PC-9 (cell line): ENCODE measurements around the gene ELMO2.

ENCODE experiments used
- EZH2 ChIP-seq: fragments of 200-600 bp; sonication (generic); IDR thresholded peaks from 2 replicates; pipeline ENCODE4 v1.8.0; 2017; ENCODE audit warnings: antibody characterized with exemption, low read depth
- TF ChIP-seq, protein P1 (sequence below): fragments of 200-600 bp; sonication (generic); conservative IDR thresholded peaks from 2 replicates; pipeline ENCODE4 v1.6.1; 2017; ENCODE audit warnings: mixed run types, antibody characterized with exemption, mild to moderate bottlenecking, moderate library complexity

DNA sequence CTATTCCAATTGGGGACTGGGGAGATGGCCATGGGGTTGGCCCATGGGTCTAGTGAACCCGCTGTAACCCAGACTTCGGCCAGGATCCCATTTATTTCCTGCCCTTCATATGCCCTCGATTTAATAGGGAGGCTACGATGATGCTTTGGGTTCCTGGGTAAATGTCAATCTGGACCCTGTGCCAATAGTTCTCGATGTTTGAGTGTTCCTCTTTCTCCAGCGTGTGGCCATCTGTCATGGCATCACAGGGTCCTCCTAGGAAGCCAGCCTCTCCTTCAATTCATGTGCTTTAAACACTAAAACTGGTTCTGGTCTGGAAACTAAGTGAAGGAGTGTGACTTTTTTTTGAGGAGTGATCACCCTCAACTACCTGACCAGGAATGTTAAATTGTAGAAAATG is 28.7 kb upstream of the ELMO2 start:
- no peak for TF ChIP-seq EZH2
- TF ChIP-seq, protein P1, sequence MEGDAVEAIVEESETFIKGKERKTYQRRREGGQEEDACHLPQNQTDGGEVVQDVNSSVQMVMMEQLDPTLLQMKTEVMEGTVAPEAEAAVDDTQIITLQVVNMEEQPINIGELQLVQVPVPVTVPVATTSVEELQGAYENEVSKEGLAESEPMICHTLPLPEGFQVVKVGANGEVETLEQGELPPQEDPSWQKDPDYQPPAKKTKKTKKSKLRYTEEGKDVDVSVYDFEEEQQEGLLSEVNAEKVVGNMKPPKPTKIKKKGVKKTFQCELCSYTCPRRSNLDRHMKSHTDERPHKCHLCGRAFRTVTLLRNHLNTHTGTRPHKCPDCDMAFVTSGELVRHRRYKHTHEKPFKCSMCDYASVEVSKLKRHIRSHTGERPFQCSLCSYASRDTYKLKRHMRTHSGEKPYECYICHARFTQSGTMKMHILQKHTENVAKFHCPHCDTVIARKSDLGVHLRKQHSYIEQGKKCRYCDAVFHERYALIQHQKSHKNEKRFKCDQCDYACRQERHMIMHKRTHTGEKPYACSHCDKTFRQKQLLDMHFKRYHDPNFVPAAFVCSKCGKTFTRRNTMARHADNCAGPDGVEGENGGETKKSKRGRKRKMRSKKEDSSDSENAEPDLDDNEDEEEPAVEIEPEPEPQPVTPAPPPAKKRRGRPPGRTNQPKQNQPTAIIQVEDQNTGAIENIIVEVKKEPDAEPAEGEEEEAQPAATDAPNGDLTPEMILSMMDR: no peak
